ENCODE measurements around the gene EHD4.

EHD4 gene

GRCh38 chr15:42009022-42009421 is 36.7 kb upstream of the EHD4 start:
- no peak overlapping the region for H3K9ac ChIP-seq (ENCODE audit: low read length)
- no peaks in the 10 kb centered on the region for H3K36me3 ChIP-seq (ENCODE audit: control insufficient read depth, insufficient read depth, low read length)
- H3K4me3 ChIP-seq (ENCODE audit: low read length) = no peak overlapping the region
- no peaks in the 10 kb centered on the region for H3K27me3 ChIP-seq (ENCODE audit: control insufficient read depth, insufficient read depth, low read length)
- H3K4me1 ChIP-seq (ENCODE audit: control insufficient read depth, insufficient read depth, low read length) = peaks cover 9% of the 10 kb centered on the region
- no peaks in the 10 kb centered on the region for H3K9me3 ChIP-seq (ENCODE audit: control insufficient read depth, low read length)

GRCh38 chr15:42007386-42007785 is 35.0 kb upstream of the EHD4 start:
- peaks cover 4% of the 10 kb centered on the region for H3K4me1 ChIP-seq (ENCODE audit: control insufficient read depth, insufficient read depth, low read length)
- no peaks in the 10 kb centered on the region for H3K9me3 ChIP-seq (ENCODE audit: control insufficient read depth, low read length)
- H3K36me3 ChIP-seq (ENCODE audit: control insufficient read depth, insufficient read depth, low read length) = no peaks in the 10 kb centered on the region
- no peaks in the 10 kb centered on the region for H3K27me3 ChIP-seq (ENCODE audit: control insufficient read depth, insufficient read depth, low read length)
- no peak overlapping the region for H3K9ac ChIP-seq (ENCODE audit: low read length)
- H3K4me3 ChIP-seq (ENCODE audit: low read length) = no peak overlapping the region

- Histone ChIP-seq H3K9me3 (ENCODE audit: control insufficient read depth, low read length) (no peaks in the 10 kb centered on the region), H3K27me3 (ENCODE audit: control insufficient read depth, insufficient read depth, low read length) (peaks cover 10% of the 10 kb centered on the region), H3K4me3 (ENCODE audit: low read length) (no peak overlapping the region), H3K36me3 (ENCODE audit: control insufficient read depth, insufficient read depth, low read length) (no peaks in the 10 kb centered on the region), H3K4me1 (ENCODE audit: control insufficient read depth, insufficient read depth, low read length) (no peaks in the 10 kb centered on the region), H3K9ac (ENCODE audit: low read length) (no peak overlapping the region)
Observed at GRCh38 chr15:42002333-42002732, 30.0 kb upstream of the EHD4 start.

GRCh38 chr15:42001236-42001635 is 28.9 kb upstream of the EHD4 start:
- Histone ChIP-seq H3K36me3 (ENCODE audit: control insufficient read depth, insufficient read depth, low read length) (no peaks in the 10 kb centered on the region), H3K4me3 (ENCODE audit: low read length) (no peak overlapping the region), H3K9me3 (ENCODE audit: control insufficient read depth, low read length) (no peaks in the 10 kb centered on the region), H3K9ac (ENCODE audit: low read length) (no peak overlapping the region), H3K27me3 (ENCODE audit: control insufficient read depth, insufficient read depth, low read length) (peaks cover 10% of the 10 kb centered on the region), H3K4me1 (ENCODE audit: control insufficient read depth, insufficient read depth, low read length) (no peaks in the 10 kb centered on the region)

- no peaks in the 10 kb centered on the region for H3K36me3 ChIP-seq (ENCODE audit: control insufficient read depth, insufficient read depth, low read length)
- H3K9me3 ChIP-seq (ENCODE audit: control insufficient read depth, low read length) = no peaks in the 10 kb centered on the region
- H3K4me1 ChIP-seq (ENCODE audit: control insufficient read depth, insufficient read depth, low read length) = no peaks in the 10 kb centered on the region
- H3K27me3 ChIP-seq (ENCODE audit: control insufficient read depth, insufficient read depth, low read length) = peaks cover 10% of the 10 kb centered on the region
- no peak overlapping the region for H3K4me3 ChIP-seq (ENCODE audit: low read length)
- H3K9ac ChIP-seq (ENCODE audit: low read length) = no peak overlapping the region
Observed at GRCh38 chr15:41999290-42000285, 27.2 kb upstream of the EHD4 start.

- Histone ChIP-seq H3K27me3 (ENCODE audit: control insufficient read depth, insufficient read depth, low read length) (peaks cover 10% of the 10 kb centered on the region), H3K4me3 (ENCODE audit: low read length) (no peak overlapping the region), H3K9ac (ENCODE audit: low read length) (no peak overlapping the region), H3K36me3 (ENCODE audit: control insufficient read depth, insufficient read depth, low read length) (no peaks in the 10 kb centered on the region), H3K4me1 (ENCODE audit: control insufficient read depth, insufficient read depth, low read length) (no peaks in the 10 kb centered on the region), H3K9me3 (ENCODE audit: control insufficient read depth, low read length) (no peaks in the 10 kb centered on the region)
Observed at GRCh38 chr15:41997845-41998244, 25.5 kb upstream of the EHD4 start.

GRCh38 chr15:41996921-41997592 is 24.7 kb upstream of the EHD4 start:
- Histone ChIP-seq H3K36me3 (ENCODE audit: control insufficient read depth, insufficient read depth, low read length) (no peaks in the 10 kb centered on the region), H3K9ac (ENCODE audit: low read length) (no peak overlapping the region), H3K9me3 (ENCODE audit: control insufficient read depth, low read length) (no peaks in the 10 kb centered on the region), H3K27me3 (ENCODE audit: control insufficient read depth, insufficient read depth, low read length) (peaks cover 10% of the 10 kb centered on the region), H3K4me3 (ENCODE audit: low read length) (no peak overlapping the region), H3K4me1 (ENCODE audit: control insufficient read depth, insufficient read depth, low read length) (no peaks in the 10 kb centered on the region)

GRCh38 chr15:41996376-41996775 is 24.0 kb upstream of the EHD4 start:
- Histone ChIP-seq H3K4me3 (ENCODE audit: low read length) (no peak overlapping the region), H3K4me1 (ENCODE audit: control insufficient read depth, insufficient read depth, low read length) (no peaks in the 10 kb centered on the region), H3K9me3 (ENCODE audit: control insufficient read depth, low read length) (no peaks in the 10 kb centered on the region), H3K27me3 (ENCODE audit: control insufficient read depth, insufficient read depth, low read length) (peaks cover 10% of the 10 kb centered on the region), H3K36me3 (ENCODE audit: control insufficient read depth, insufficient read depth, low read length) (no peaks in the 10 kb centered on the region), H3K9ac (ENCODE audit: low read length) (no peak overlapping the region)

- Histone ChIP-seq H3K9ac (ENCODE audit: low read length) (no peak overlapping the region), H3K9me3 (ENCODE audit: control insufficient read depth, low read length) (no peaks in the 10 kb centered on the region), H3K4me3 (ENCODE audit: low read length) (no peak overlapping the region), H3K4me1 (ENCODE audit: control insufficient read depth, insufficient read depth, low read length) (no peaks in the 10 kb centered on the region), H3K36me3 (ENCODE audit: control insufficient read depth, insufficient read depth, low read length) (no peaks in the 10 kb centered on the region), H3K27me3 (ENCODE audit: control insufficient read depth, insufficient read depth, low read length) (peaks cover 5% of the 10 kb centered on the region)
Observed at GRCh38 chr15:41995476-41995855, 23.1 kb upstream of the EHD4 start.

GRCh38 chr15:41994772-41995475 is 22.6 kb upstream of the EHD4 start:
- no peak overlapping the region for H3K9ac ChIP-seq (ENCODE audit: low read length)
- no peaks in the 10 kb centered on the region for H3K4me1 ChIP-seq (ENCODE audit: control insufficient read depth, insufficient read depth, low read length)
- H3K36me3 ChIP-seq (ENCODE audit: control insufficient read depth, insufficient read depth, low read length) = no peaks in the 10 kb centered on the region
- no peak overlapping the region for H3K4me3 ChIP-seq (ENCODE audit: low read length)
- H3K9me3 ChIP-seq (ENCODE audit: control insufficient read depth, low read length) = no peaks in the 10 kb centered on the region
- H3K27me3 ChIP-seq (ENCODE audit: control insufficient read depth, insufficient read depth, low read length) = peaks cover 3% of the 10 kb centered on the region

GRCh38 chr15:41994171-41994650 is 21.9 kb upstream of the EHD4 start:
- Histone ChIP-seq H3K9me3 (ENCODE audit: control insufficient read depth, low read length) (no peaks in the 10 kb centered on the region), H3K27me3 (ENCODE audit: control insufficient read depth, insufficient read depth, low read length) (no peaks in the 10 kb centered on the region), H3K4me1 (ENCODE audit: control insufficient read depth, insufficient read depth, low read length) (no peaks in the 10 kb centered on the region), H3K36me3 (ENCODE audit: control insufficient read depth, insufficient read depth, low read length) (no peaks in the 10 kb centered on the region), H3K9ac (ENCODE audit: low read length) (no peak overlapping the region), H3K4me3 (ENCODE audit: low read length) (no peak overlapping the region)

Measured in mucosa of stomach (tissue), 1 donor.